GM12878 (cell line): ENCODE measurements around the gene SLC22A23. TPM values are rescaled to one million over a fixed set of nuclear protein-coding genes. Genes with fewer than 3 reads are reported as not detected.

Experiments
- ATAC-seq: fragments of 200-7000 bp; cut with Tn5 transposase; 3 replicates; pipeline ENCODE4 v1.9.1; 2020; ENCODE audit warnings: mild to moderate bottlenecking, moderate library complexity
- BruUV-seq: library from RNA; stranded (reverse); fragments of 400-500 nt; replicated peaks from 2 replicates; lab custom pipeline; 2021; lab: Mats Ljungman, UMichigan
- CTCF ChIA-PET: fragments of 300-600 bp; sonication (Branson Sonifier 250); formaldehyde crosslinking; extraction: SDS; loops from one replicate; lab custom pipeline; 2021; ENCODE audit warnings: inconsistent platforms; lab: Yijun Ruan, JAX
- POLR2A ChIA-PET: fragments of 350-600 bp; formaldehyde crosslinking; extraction: SDS; loops from one replicate; lab custom pipeline; 2021; ENCODE audit warnings: inconsistent platforms; lab: Charles Lee
- RAD21 ChIA-PET: fragments of 300-600 bp; sonication (Branson Sonifier 250); formaldehyde crosslinking; loops from one replicate; lab custom pipeline; 2023; ENCODE audit warnings: antibody characterized with exemption; ENCODE audit not compliant: unreplicated experiment; lab: Charles Lee
- SMC1A ChIA-PET: fragments of 300-600 bp; sonication (Branson Sonifier 250); formaldehyde crosslinking; loops from one replicate; lab custom pipeline; 2023; ENCODE audit not compliant: unreplicated experiment, uncharacterized antibody; lab: Charles Lee
- DNase-seq: peaks from one replicate; pipeline ENCODE4 v3.0.0-alpha.2; 2011; ENCODE audit warnings: low read depth, low spot score
- FAIRE-seq: peaks from 3 replicates; lab custom pipeline; 2011; peaks lifted over from hg19 to GRCh38; lab: Jason Lieb, UNC
- H2AFZ ChIP-seq: 2 replicates; pipeline ENCODE4 v1.6.0; 2011; ENCODE audit warnings: low read depth, low read length, control low read depth; ENCODE audit not compliant: control insufficient read depth
- H3K27ac ChIP-seq: 2 replicates; pipeline ENCODE4 v1.5.1; 2011; ENCODE audit warnings: control low read depth; ENCODE audit not compliant: control insufficient read depth, insufficient read depth
- H3K27me3 ChIP-seq, 2 experiments: replicated peaks in 1 of 2; 2 replicates each; pipeline versions ENCODE4 v1.6.0 to v1.6.1; 2011; ENCODE audit warnings: low read length in 1 of 2; ENCODE audit not compliant: control insufficient read depth in 2 of 2, insufficient read depth in 2 of 2
- H3K36me3 ChIP-seq, 2 experiments: 2 replicates each; pipeline ENCODE4 v1.5.1; 2011; ENCODE audit warnings: low read length in 1 of 2; ENCODE audit not compliant: control insufficient read depth in 2 of 2, insufficient read depth in 2 of 2
- H3K4me1 ChIP-seq: 2 replicates; pipeline ENCODE4 v1.6.1; 2011; ENCODE audit warnings: mild to moderate bottlenecking, low read length, moderate library complexity, mixed read lengths; ENCODE audit not compliant: control insufficient read depth, insufficient read depth
- H3K4me2 ChIP-seq: 2 replicates; pipeline ENCODE4 v1.6.0; 2011; ENCODE audit warnings: control low read depth; ENCODE audit not compliant: control insufficient read depth, insufficient read depth
- H3K4me3 ChIP-seq: fragments of 200-600 bp; sonication (generic); 2 replicates; pipeline ENCODE4 v1.5.1; 2016
- H3K79me2 ChIP-seq: 2 replicates; pipeline ENCODE4 v1.6.0; 2011; ENCODE audit warnings: low read length; ENCODE audit not compliant: control insufficient read depth, insufficient read depth
- H3K9ac ChIP-seq: 2 replicates; pipeline ENCODE4 v1.8.0; 2011; ENCODE audit warnings: low read length, control low read depth, mixed read lengths; ENCODE audit not compliant: control insufficient read depth, insufficient read depth
- H3K9me3 ChIP-seq: replicated peaks from 3 replicates; pipeline ENCODE4 v1.5.1; 2011; ENCODE audit warnings: mild to moderate bottlenecking, low read length; ENCODE audit not compliant: control insufficient read depth, insufficient read depth
- H4K20me1 ChIP-seq: 2 replicates; pipeline ENCODE4 v1.6.0; 2011; ENCODE audit not compliant: control insufficient read depth, insufficient read depth
- BMI1 ChIP-seq: fragments of 450-650 bp; IDR thresholded peaks from 2 replicates; pipeline ENCODE4 v1.6.1; 2016; ENCODE audit warnings: mild to moderate bottlenecking, moderate library complexity, borderline replicate concordance
- EP300 ChIP-seq, 2 experiments: fragments of 150-350 bp in 1 of 2; IDR thresholded peaks; 2 replicates each; pipeline ENCODE4 v1.6.1; 2011 to 2012; ENCODE audit warnings: low read depth in 2 of 2, low read length in 2 of 2, borderline replicate concordance in 1 of 2, improper control_type of control experiment in 1 of 2, inconsistent platforms in 1 of 2; ENCODE audit not compliant: control insufficient read depth in 1 of 2
- ETV6 ChIP-seq, 2 experiments: fragments of 450-650 bp in 1 of 2; IDR thresholded peaks in 1 of 2; conservative IDR thresholded peaks in 1 of 2; 2 replicates each; pipeline ENCODE4 v1.6.1; 2014; ENCODE audit warnings: antibody characterized with exemption in 1 of 2, borderline replicate concordance in 1 of 2, low read depth in 1 of 2, mild to moderate bottlenecking in 1 of 2, moderate library complexity in 1 of 2
- NR2F1 ChIP-seq: fragments of 450-650 bp; conservative IDR thresholded peaks from 2 replicates; pipeline ENCODE4 v1.6.1; 2017; ENCODE audit warnings: mild to moderate bottlenecking
- POLR2AphosphoS5 ChIP-seq: IDR thresholded peaks from 2 replicates; pipeline ENCODE4 v1.6.1; 2011; ENCODE audit warnings: mild to moderate bottlenecking, low read length, inconsistent platforms
- RUNX3 ChIP-seq: IDR thresholded peaks from 2 replicates; pipeline ENCODE4 v1.6.1; 2012; ENCODE audit warnings: low read length, inconsistent platforms
- STAT3 ChIP-seq: IDR thresholded peaks from 2 replicates; pipeline ENCODE4 v1.6.1; 2011; ENCODE audit warnings: low read depth, low read length, improper control_type of control experiment
- WGBS: methylation state at CpG from one replicate; pipeline ENCODE4 v1.1.6; 2016; ENCODE audit warnings: low lambda C conversion rate; ENCODE audit not compliant: insufficient replicate concordance, insufficient coverage; ENCODE audit errors: missing lambda C conversion rate; 5-methylcytosine and 5-hydroxymethylcytosine counted together
- in situ Hi-C: fragments of 300-500 bp; cut with MboI; formaldehyde crosslinking; loops from 9 replicates; pipeline ENCODE4 v1.14.3; 2018; ENCODE audit warnings: mixed read lengths
- intact Hi-C: fragments of 100-400 bp; cut with micrococcal nuclease; formaldehyde crosslinking; loops from one replicate; pipeline ENCODE4 v1.14.2; 2022; ENCODE audit not compliant: unreplicated experiment
- polyA plus RNA-seq, 11 experiments: library from polyadenylated mRNA; depleted of rRNA in 4 of 11; unstranded in 6 of 11; stranded (reverse) in 5 of 11; fragments of >200 nt; fragmentation: Nextera tagmentation in 4 of 11; fragmentation: Illumina TruSeq in 1 of 11; extraction: Ambion mirVana in 4 of 11; extraction: Trizol in 1 of 11; gene quantifications; 1 replicate in 1 of 11; 2 replicates in 10 of 11; pipeline versions ENCODE4 v1.2.1 to v1.2.3, GENCODE V29; 2011 to 2016; ENCODE audit warnings: inconsistent platforms in 2 of 11, missing spikeins in 2 of 11, low read depth in 1 of 11
- total RNA-seq, 4 experiments: library from RNA; depleted of rRNA in 3 of 4; stranded (reverse); fragments of >200 nt in 3 of 4; fragmentation: Illumina TruSeq in 1 of 4; extraction: Trizol in 1 of 4; gene quantifications; 2 replicates each; pipeline versions ENCODE4 v1.2.1 to v1.2.3, GENCODE V29; 2013 to 2021
- TF ChIP-seq, protein P1 (sequence below): fragments of 450-650 bp; formaldehyde crosslinking; IDR thresholded peaks from 2 replicates; pipeline ENCODE4 v1.4.0; 2020; ENCODE audit warnings: mild to moderate bottlenecking, moderate library complexity

Gene SLC22A23
- total and polyA plus RNA-seq, 10 of the 15 experiments (the other 5 are each of a cell fraction or from before 2014, with no cell fraction given): 0.20 to 2.4 (median 0.74) TPM

GRCh38 chr6:3440911-3441310 lies 15.9 kb downstream of the SLC22A23 start (continued):
- TF ChIP-seq, protein P1, sequence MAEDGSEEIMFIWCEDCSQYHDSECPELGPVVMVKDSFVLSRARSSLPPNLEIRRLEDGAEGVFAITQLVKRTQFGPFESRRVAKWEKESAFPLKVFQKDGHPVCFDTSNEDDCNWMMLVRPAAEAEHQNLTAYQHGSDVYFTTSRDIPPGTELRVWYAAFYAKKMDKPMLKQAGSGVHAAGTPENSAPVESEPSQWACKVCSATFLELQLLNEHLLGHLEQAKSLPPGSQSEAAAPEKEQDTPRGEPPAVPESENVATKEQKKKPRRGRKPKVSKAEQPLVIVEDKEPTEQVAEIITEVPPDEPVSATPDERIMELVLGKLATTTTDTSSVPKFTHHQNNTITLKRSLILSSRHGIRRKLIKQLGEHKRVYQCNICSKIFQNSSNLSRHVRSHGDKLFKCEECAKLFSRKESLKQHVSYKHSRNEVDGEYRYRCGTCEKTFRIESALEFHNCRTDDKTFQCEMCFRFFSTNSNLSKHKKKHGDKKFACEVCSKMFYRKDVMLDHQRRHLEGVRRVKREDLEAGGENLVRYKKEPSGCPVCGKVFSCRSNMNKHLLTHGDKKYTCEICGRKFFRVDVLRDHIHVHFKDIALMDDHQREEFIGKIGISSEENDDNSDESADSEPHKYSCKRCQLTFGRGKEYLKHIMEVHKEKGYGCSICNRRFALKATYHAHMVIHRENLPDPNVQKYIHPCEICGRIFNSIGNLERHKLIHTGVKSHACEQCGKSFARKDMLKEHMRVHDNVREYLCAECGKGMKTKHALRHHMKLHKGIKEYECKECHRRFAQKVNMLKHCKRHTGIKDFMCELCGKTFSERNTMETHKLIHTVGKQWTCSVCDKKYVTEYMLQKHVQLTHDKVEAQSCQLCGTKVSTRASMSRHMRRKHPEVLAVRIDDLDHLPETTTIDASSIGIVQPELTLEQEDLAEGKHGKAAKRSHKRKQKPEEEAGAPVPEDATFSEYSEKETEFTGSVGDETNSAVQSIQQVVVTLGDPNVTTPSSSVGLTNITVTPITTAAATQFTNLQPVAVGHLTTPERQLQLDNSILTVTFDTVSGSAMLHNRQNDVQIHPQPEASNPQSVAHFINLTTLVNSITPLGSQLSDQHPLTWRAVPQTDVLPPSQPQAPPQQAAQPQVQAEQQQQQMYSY (CRISPR knock-in tag): no peak
- TF ChIP-seq EP300 (IDR thresholded peaks at IDR 0.05; ENCODE audit: borderline replicate concordance in 1 of 2, control insufficient read depth in 1 of 2, low read depth in 2 of 2, low read length in 2 of 2) (no peak), STAT3 (no peak), POLR2AphosphoS5 (no peak), NR2F1 (no peak)

GRCh38 chr6:3439961-3440360 lies 16.9 kb downstream of the SLC22A23 start:
- no peaks in the 10 kb centered on the region for H3K9me3 ChIP-seq
- H3K4me3 ChIP-seq: no peak overlapping the region
- intact Hi-C loops (no loop called here), in situ Hi-C loops (no loop called here)
- H3K4me2 ChIP-seq: no peak overlapping the region
- RAD21 ChIA-PET: interaction anchor here (0.8 to 1.1 kb wide), 2 partner anchors 15 to 24 kb away, joined by 3 read pairs; no protein-coding TSS in a partner anchor
- CTCF ChIA-PET: interaction anchor here (1.0 to 3.3 kb wide), 2 partner anchors 14 to 29 kb away, joined by 3 to 9 read pairs; no protein-coding TSS in a partner anchor
- H3K36me3 ChIP-seq: no peaks in the 10 kb centered on the region
- TF ChIP-seq BMI1 (no peak), ETV6 (conservative IDR thresholded peaks at IDR 0.05 in 1 of 2, IDR thresholded peaks at IDR 0.05 in 1 of 2; ENCODE audit: borderline replicate concordance in 1 of 2, low read depth in 1 of 2) (no peak), RUNX3 (no peak)
- ATAC-seq (no peak), FAIRE-seq (no peak), DNase-seq (no peak)
- no peak overlapping the region for H3K9ac ChIP-seq
- H3K79me2 ChIP-seq: no peaks in the 10 kb centered on the region
- POLR2A ChIA-PET: interaction anchor here (0.7 kb wide), 1 partner anchor 9 kb away, joined by 6 read pairs; no protein-coding TSS in a partner anchor
- WGBS: 20% methylated on average over 3 of the region's 4 CpGs
- H2AFZ ChIP-seq: no peak overlapping the region
- H4K20me1 ChIP-seq: no peaks in the 10 kb centered on the region
- BruUV-seq: no TSS peak
- no peak overlapping the region for H3K27ac ChIP-seq
- SMC1A ChIA-PET: interaction anchor here (0.9 kb wide), 2 partner anchors 18 to 25 kb away, joined by 3 read pairs; no protein-coding TSS in a partner anchor
- H3K27me3 ChIP-seq: no peaks in the 10 kb centered on the region; a peak in 1 of 4 replicates
- H3K4me1 ChIP-seq: peaks cover 5% of the 10 kb centered on the region
